ENCODE data around the gene GALK2.

Gene GALK2

GRCh38 chr15:49145651-49146609 is 24.1 kb upstream of the GALK2 start:
- peaks cover 10 to 40% of the 10 kb centered on the region in 2 experiments for H3K36me3 ChIP-seq (ENCODE audit: control insufficient read depth in 2 of 2, insufficient read depth in 1 of 2, low read length in 2 of 2)
- ChIA-PET POLR2A (no interaction called here), CTCF (interaction anchor here (0.7 to 2.7 kb wide), 21 partner anchors 9 to 563 kb away, joined by 3 to 18 read pairs (median 4); partner anchors contain the start of genes COPS2 and FGF7)
- no peak overlapping the region for H3K27ac ChIP-seq (ENCODE audit: extremely low read depth, low read depth, low read length)
- H3K4me1 ChIP-seq (ENCODE audit: control insufficient read depth, insufficient read depth, low read length) = no peaks in the 10 kb centered on the region
- H3K4me3 ChIP-seq (ENCODE audit: low read depth, low read length) = no peak overlapping the region
- H3K9me3 ChIP-seq (ENCODE audit: control insufficient read depth, insufficient read depth, low read depth, low read length) = no peaks in the 10 kb centered on the region
- TF ChIP-seq ZNF664 (tag by site-specific recombination; IDR thresholded peaks at IDR 0.05) (no peak), ZNF654 (tag by site-specific recombination; IDR thresholded peaks at IDR 0.05; ENCODE audit: low read depth) (peak; percentile 25; the same call in 1 of the 2 replicates)

GRCh38 chr15:49148298-49148697 is 21.7 kb upstream of the GALK2 start:
- ChIA-PET CTCF (no interaction called here), POLR2A (no interaction called here)
- Histone ChIP-seq H3K4me3 (ENCODE audit: low read depth, low read length) (no peak overlapping the region), H3K9me3 (ENCODE audit: control insufficient read depth, insufficient read depth, low read depth, low read length) (no peaks in the 10 kb centered on the region), H3K36me3 (ENCODE audit: control insufficient read depth in 2 of 2, insufficient read depth in 1 of 2, low read length in 2 of 2) (peaks cover 5 to 18% of the 10 kb centered on the region in 2 experiments), H3K4me1 (ENCODE audit: control insufficient read depth, insufficient read depth, low read length) (no peaks in the 10 kb centered on the region; the same call in 1 of the 2 replicates), H3K27ac (ENCODE audit: extremely low read depth, low read depth, low read length) (no peak overlapping the region)
- TF ChIP-seq REPIN1 (tag by site-specific recombination; IDR thresholded peaks at IDR 0.05; ENCODE audit: low read depth) (no peak), OSR2 (tag by site-specific recombination; IDR thresholded peaks at IDR 0.05) (no peak), ZNF664 (tag by site-specific recombination; IDR thresholded peaks at IDR 0.05) (no peak)
- TF ChIP-seq, protein P1, sequence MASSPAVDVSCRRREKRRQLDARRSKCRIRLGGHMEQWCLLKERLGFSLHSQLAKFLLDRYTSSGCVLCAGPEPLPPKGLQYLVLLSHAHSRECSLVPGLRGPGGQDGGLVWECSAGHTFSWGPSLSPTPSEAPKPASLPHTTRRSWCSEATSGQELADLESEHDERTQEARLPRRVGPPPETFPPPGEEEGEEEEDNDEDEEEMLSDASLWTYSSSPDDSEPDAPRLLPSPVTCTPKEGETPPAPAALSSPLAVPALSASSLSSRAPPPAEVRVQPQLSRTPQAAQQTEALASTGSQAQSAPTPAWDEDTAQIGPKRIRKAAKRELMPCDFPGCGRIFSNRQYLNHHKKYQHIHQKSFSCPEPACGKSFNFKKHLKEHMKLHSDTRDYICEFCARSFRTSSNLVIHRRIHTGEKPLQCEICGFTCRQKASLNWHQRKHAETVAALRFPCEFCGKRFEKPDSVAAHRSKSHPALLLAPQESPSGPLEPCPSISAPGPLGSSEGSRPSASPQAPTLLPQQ (tag by site-specific recombination; IDR thresholded peaks at IDR 0.05) = no peak
- TF ChIP-seq, protein P2, sequence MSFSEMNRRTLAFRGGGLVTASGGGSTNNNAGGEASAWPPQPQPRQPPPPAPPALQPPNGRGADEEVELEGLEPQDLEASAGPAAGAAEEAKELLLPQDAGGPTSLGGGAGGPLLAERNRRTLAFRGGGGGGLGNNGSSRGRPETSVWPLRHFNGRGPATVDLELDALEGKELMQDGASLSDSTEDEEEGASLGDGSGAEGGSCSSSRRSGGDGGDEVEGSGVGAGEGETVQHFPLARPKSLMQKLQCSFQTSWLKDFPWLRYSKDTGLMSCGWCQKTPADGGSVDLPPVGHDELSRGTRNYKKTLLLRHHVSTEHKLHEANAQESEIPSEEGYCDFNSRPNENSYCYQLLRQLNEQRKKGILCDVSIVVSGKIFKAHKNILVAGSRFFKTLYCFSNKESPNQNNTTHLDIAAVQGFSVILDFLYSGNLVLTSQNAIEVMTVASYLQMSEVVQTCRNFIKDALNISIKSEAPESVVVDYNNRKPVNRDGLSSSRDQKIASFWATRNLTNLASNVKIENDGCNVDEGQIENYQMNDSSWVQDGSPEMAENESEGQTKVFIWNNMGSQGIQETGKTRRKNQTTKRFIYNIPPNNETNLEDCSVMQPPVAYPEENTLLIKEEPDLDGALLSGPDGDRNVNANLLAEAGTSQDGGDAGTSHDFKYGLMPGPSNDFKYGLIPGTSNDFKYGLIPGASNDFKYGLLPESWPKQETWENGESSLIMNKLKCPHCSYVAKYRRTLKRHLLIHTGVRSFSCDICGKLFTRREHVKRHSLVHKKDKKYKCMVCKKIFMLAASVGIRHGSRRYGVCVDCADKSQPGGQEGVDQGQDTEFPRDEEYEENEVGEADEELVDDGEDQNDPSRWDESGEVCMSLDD (tag by site-specific recombination; IDR thresholded peaks at IDR 0.05) = no peak

GRCh38 chr15:49148727-49149126 is 21.3 kb upstream of the GALK2 start:
- Histone ChIP-seq H3K4me3 (ENCODE audit: low read depth, low read length) (no peak overlapping the region), H3K36me3 (ENCODE audit: control insufficient read depth in 2 of 2, insufficient read depth in 1 of 2, low read length in 2 of 2) (peaks cover 2 to 14% of the 10 kb centered on the region in 2 experiments), H3K4me1 (ENCODE audit: control insufficient read depth, insufficient read depth, low read length) (no peaks in the 10 kb centered on the region; the same call in 1 of the 2 replicates), H3K27ac (ENCODE audit: extremely low read depth, low read depth, low read length) (no peak overlapping the region), H3K9me3 (ENCODE audit: control insufficient read depth, insufficient read depth, low read depth, low read length) (no peaks in the 10 kb centered on the region)
- TF ChIP-seq ZBTB48 (tag by site-specific recombination; IDR thresholded peaks at IDR 0.05) (no peak), SP2 (tag by site-specific recombination; IDR thresholded peaks at IDR 0.05) (no peak), ZNF677 (tag by site-specific recombination; IDR thresholded peaks at IDR 0.05) (no peak), ZNF155 (tag by site-specific recombination; IDR thresholded peaks at IDR 0.05) (no peak), ZNF24 (tag by site-specific recombination; IDR thresholded peaks at IDR 0.05) (no peak), BCL11B (tag by site-specific recombination; IDR thresholded peaks at IDR 0.05; ENCODE audit: low read depth) (no peak), ZNF426 (tag by site-specific recombination; IDR thresholded peaks at IDR 0.05) (no peak)
- ChIA-PET CTCF (interaction anchor here (0.6 to 0.7 kb wide), 2 partner anchors 46 to 278 kb away, joined by 3 read pairs; no protein-coding TSS in a partner anchor), POLR2A (no interaction called here)

Measured in HEK293 (cell line).